Stomach (tissue), 4 donors: ENCODE data around the gene DCLK1.

Experiments
- CTCF ChIP-seq, 7 experiments: fragments of 450-650 bp in 4 of 7; fragments of 200-600 bp in 3 of 7; sonication (generic) in 3 of 7; IDR thresholded peaks; one replicate each; pipeline ENCODE4 v1.5.1; 2016 to 2019; ENCODE audit warnings: antibody characterized with exemption in 7 of 7, control low read depth in 2 of 7, mild to moderate bottlenecking in 1 of 7
- POLR2A ChIP-seq, 4 donors: fragments of 450-650 bp; IDR thresholded peaks; one replicate each; pipeline ENCODE4 v1.6.1; 2016; ENCODE audit warnings: antibody characterized with exemption in 4 of 4, control low read depth in 2 of 4, mild to moderate bottlenecking in 1 of 4, moderate library complexity in 1 of 4
- POLR2AphosphoS5 ChIP-seq, 3 donors: sonication (generic); formaldehyde crosslinking; IDR thresholded peaks; one replicate each; pipeline ENCODE4 v1.6.1; 2016; ENCODE audit warnings: antibody characterized with exemption in 3 of 3

- TF ChIP-seq CTCF (IDR thresholded peaks at IDR 0.05) (no peak), POLR2A (IDR thresholded peaks at IDR 0.05) (no peak), POLR2AphosphoS5 (IDR thresholded peaks at IDR 0.05) (peak; percentile 81 to 99 (median 94))
Measured at GRCh38 chr13:35858665-35859064, 272.5 kb downstream of the DCLK1 start.
